Uterus (tissue), 2 donors: Measurements from ENCODE around the gene AUTS2.

Source experiments
- POLR2A ChIP-seq, 2 donors: fragments of 450-650 bp; IDR thresholded peaks; one replicate each; pipeline ENCODE4 v1.6.1; 2016; ENCODE audit warnings: antibody characterized with exemption in 2 of 2, mild to moderate bottlenecking in 1 of 2, moderate library complexity in 1 of 2
- TF ChIP-seq, protein P1 (sequence below), 4 experiments: fragments of 200-600 bp in 2 of 4; fragments of 450-650 bp in 2 of 4; sonication (generic) in 2 of 4; IDR thresholded peaks; one replicate each; pipeline ENCODE4 v1.5.1; 2016 to 2019; ENCODE audit warnings: antibody characterized with exemption in 4 of 4, mild to moderate bottlenecking in 2 of 4, moderate library complexity in 1 of 4

DNA sequence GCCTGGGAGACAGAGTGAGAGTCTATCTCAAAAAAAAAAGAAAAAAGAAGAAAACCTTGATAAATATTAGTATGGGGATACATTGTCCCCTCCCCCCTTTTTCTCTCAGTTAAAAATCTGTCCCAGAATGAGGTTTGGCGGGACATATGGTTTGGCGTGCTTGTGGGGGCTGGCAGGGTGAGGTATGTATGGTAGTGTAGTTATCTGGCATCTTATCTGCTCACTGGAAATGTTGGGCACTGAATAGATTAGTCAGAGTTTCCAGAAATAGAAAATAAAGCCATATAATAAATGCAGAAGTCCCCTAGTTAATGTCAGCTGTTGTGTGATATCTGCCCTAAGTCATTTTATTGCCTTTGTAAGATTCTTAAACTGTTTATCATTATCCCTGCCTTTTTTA, 1136.1 kb downstream of the AUTS2 start:
- TF ChIP-seq, protein P1, sequence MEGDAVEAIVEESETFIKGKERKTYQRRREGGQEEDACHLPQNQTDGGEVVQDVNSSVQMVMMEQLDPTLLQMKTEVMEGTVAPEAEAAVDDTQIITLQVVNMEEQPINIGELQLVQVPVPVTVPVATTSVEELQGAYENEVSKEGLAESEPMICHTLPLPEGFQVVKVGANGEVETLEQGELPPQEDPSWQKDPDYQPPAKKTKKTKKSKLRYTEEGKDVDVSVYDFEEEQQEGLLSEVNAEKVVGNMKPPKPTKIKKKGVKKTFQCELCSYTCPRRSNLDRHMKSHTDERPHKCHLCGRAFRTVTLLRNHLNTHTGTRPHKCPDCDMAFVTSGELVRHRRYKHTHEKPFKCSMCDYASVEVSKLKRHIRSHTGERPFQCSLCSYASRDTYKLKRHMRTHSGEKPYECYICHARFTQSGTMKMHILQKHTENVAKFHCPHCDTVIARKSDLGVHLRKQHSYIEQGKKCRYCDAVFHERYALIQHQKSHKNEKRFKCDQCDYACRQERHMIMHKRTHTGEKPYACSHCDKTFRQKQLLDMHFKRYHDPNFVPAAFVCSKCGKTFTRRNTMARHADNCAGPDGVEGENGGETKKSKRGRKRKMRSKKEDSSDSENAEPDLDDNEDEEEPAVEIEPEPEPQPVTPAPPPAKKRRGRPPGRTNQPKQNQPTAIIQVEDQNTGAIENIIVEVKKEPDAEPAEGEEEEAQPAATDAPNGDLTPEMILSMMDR (IDR thresholded peaks at IDR 0.05): no peak
- no peak for TF ChIP-seq POLR2A (IDR thresholded peaks at IDR 0.05)
